Activated CD4-positive, alpha-beta T cell treated with anti-CD3 and anti-CD28 coated beads, Interleukin-2, Interleukin-6, amounts not matched to agents 100 ng/mL and 50 ng/mL, durations not matched to agents 16 hours and 8 hours (primary cell): ENCODE measurements around the gene EBLN1.
"Not testable (repeated sequence)": the region's sequence is repeated elsewhere in the genome, so short reads cannot be mapped to it uniquely, and the experiment has no call there.

ENCODE experiments used
- DNase-seq: peaks from one replicate; pipeline ENCODE4 v3.0.0-alpha.2; 2020

Gene EBLN1

DNA sequence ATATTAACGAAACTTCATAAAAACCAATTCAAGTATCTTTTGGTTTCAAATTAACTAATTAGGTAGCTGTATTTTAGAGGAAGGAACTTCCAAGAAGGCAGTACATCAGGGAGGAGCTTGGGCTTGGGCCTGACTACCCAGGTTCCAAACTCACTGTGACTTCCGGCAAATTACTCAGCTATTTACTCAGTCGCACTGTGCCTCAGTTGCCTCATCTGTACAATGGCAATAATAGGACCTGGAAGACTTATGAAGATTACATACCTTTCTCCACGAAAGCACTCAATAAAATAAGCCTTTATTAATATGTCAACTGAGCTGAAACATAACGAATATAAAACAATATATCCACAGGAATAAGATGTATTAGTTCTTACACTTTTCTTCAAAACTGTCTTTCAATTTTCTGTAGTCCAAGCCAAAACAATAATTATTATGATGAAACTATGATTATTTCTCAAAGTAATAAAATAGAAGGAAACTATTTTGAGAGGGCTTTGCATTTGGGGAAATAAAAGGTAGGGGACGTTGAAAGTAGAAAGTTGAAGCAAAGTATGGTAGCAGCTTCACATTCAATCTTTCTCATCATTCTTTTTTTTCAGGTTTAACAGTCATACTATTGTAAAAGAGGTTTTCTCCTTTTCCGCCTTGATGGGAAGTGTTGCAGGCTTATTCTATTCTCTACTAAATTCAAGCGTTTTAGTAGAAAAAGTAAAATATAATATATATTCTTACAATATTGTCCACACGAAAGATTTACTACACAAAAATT lies 10.5 kb upstream of the EBLN1 start:
- no peak for DNase-seq

DNA sequence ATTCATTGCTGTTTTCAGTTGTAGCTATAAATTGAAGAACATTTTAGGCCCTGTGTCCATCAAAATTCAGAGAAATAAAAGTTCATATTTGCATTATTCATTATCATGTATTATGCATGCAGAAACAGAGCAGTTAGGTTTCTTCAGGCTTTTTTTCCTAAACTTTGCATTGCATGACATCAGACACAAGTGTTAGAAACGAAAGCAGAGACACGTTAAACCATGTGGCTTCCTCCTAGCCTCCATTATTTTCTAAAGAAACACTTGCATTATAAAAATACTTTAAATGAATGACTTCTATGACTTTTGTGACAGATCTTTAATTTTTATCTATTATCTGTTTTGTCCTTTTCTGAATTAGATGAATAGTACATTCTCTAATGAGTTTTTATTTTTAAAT lies 8.8 kb upstream of the EBLN1 start:
- DNase-seq, result no peak

DNA sequence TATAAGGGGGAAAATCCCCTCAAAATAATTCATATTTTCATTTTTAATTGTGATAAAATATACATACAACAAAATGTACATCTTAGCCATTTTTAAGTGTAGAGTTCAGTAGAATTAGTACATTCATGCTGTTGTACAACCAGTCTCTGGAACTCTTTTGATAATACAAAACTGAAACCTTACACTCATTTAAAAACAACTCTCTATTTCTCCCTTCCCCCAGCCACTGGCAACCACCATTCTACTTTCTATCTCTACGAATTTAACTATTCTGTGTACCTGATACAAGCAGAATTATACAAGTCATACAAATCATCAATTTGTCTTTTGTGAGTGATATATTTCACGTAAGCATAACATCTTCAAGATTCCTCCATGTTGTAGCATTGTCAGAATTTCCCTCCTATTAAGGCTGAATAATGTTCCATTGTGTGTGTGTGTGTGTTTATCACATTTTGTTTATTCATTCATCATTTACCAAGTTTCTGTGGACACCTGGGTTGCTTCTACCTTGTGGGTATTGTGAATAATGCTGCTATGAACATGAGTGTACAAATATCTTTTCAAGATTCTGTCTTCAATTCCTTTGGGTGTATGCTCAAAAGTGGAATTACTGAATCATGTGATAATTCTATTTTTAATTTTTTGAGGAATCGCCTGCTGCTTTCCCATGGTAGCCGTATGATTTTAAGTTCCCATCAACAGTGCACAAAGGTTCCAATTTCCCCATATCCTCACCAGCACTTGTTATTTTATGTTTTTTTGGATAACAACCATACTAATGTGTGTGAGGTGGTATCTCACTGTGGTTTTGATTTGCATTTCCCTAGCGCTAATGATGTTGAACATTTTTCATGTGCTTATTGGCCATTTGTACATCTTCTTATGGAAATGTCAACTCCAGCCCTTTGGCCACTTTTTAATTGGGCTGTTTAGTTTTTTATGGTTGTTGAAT lies 4.7 kb upstream of the EBLN1 start:
- DNase-seq, result peak; percentile 34

DNA sequence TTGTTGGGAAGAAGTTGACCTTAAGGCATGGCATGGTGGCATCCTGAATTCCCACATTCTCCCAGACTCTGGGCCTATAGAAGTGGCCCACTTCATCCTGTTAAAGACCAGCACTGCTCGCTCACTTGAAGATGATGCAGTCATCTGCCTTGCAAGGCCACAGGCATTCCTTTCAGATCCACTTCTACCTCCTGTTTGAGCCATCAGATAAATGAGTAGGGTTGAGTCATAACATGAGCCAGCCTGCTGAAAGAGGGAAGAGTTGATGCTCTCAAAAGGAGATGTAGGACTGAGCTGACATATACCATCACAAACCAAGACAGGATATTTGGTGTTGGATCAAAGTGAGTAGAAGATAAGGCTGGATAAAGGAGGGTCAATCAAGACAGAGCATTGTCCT lies 1.5 kb upstream of the EBLN1 start:
- no peak for DNase-seq

GRCh38 chr10:22218448-22218847 lies 633 bp upstream of the EBLN1 start:
- DNase-seq, result no peak

- not testable (repeated sequence) for DNase-seq
Observed at GRCh38 chr10:22217084-22217483, 731 bp downstream of the EBLN1 start.

- DNase-seq, result no peak
Observed at GRCh38 chr10:22210267-22210666, 7.5 kb downstream of the EBLN1 start.

DNA sequence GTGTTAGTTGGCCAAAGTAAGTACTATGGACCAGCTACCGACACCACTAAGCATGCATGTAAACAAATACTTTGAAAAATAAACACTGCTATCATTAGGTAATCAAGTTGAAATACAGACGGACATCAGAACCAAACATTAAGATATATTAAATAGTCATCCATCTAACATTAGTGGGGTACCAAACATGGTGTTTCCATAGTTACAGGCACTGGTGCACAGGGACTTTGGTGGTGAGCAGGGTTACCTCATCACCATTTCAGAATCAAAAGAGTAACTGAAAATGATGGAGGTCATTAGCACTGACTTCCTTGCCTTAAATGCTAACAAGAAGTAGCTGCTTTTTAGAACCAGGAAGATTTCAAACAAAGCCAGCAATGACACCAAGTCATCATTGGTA lies 23.9 kb downstream of the EBLN1 start:
- DNase-seq, result no peak

DNA sequence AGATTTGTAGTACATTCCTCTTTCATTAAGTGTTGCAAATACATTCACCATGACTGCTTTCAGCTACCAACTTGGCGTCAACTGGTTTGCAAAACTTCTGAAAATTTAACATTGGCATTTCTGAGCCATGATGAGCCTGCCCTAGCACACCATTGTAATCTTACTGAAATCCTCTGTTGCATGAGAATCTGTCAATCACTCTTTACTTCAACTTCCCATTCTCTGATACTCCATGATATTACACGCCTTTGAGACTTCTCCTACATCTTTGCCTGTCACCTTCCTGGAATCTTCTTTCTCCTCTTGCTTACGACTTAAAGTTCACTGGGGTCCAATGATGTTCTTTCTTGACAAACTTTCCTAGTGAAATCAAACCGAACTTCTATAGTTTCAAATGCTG lies 32.2 kb downstream of the EBLN1 start:
- DNase-seq, result no peak

DNA sequence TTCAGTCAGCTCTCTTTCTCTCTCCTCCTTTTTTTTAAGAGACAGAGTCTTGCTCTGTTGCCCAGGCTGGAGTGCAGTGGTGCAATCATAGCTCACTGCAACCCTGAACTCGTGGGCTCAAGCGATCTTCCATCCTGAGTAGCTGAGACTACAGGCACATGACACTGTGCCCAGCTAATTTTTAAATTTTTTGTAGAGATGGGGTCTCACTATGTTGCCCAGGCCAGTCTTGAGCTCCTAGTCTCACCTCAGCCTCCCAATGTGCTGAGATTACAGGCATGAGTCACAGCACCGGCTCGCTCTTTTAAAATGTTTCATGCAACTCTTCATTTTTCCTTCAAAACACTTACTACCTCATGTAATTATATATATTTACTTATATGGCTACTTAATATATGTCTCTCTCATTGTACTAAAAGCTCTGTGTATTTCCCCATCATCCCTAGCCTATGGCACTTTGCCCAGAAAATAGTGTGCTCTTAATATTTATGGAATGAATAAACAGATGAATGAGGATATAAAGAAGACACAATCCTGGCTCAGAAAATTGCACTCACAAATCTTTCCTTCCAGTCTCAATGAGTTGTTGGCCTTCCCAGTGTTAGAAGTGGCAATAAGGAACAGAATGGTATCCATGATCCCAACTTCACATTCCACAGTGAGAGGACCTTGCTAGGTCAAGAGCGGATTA lies 33.9 kb downstream of the EBLN1 start:
- DNase-seq, result no peak

- DNase-seq, result no peak
Observed at GRCh38 chr10:22180724-22181123, 37.1 kb downstream of the EBLN1 start.

DNA sequence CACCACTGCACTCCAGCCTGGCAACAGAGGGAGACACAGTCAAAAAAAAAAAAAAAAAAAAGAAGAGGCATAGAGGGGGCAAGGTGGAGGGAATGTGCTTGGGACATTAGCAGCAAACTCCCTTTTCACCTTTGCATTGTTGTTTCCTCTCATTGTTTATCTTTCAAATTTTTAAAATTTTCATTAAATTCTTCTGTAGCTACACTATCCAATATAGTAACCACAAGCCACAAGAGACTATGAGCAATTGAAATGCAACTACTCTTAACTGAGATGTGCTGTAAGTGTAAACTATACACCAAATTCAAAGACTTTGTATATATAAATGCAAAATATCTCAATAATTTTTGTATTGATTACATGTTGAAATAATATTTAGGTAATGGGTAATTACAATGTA lies 43.4 kb downstream of the EBLN1 start:
- DNase-seq, result no peak

GRCh38 chr10:22171131-22171530 lies 46.7 kb downstream of the EBLN1 start:
- no peak for DNase-seq

DNA sequence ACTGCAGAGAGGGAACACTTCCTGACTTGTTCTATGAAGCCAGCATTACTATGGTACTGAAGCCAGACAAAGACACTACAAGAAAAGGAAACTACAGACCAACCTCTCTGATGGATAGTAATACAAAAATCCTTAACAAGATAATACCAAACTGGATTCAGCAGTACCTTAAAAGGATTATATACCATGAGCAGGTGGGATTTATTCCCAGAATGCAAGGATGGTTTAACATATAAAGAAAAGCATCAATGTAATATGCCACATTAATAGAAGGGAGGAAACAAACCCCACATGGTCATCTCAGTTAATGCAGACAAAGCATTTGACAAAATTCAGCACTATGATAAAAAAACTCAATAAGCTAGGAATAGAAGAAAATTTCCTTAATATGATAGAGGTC lies 47.2 kb downstream of the EBLN1 start:
- DNase-seq, result no peak

DNA sequence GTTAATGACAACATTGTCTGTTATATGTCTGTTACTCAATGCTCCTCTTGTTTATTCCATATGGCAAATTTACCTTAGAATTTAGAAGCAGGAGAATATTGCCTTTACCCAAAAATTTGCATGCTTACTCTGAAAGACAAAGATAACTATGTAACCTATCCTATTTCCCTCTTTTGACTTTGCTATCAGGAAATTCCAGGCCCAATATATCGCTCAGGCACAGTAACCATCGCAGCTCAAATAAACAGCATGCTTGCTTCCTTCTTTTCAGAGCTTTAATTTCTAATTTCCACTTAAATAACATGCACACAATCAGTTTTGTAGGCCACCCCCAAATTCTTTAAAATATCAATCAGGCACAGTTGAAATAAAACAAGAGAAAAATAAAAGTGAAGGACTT lies 57.8 kb downstream of the EBLN1 start:
- DNase-seq, result no peak

- no peak for DNase-seq
Observed at GRCh38 chr10:22159180-22159579, 58.6 kb downstream of the EBLN1 start.
